Inflammatory macrophage treated with lipopolysaccharide for 4 hours (primary cell): ENCODE results near the gene ZNF618.

Experiments used
- DNase-seq: peaks from one replicate; pipeline ENCODE4 v3.0.0-alpha.2; 2020

Gene ZNF618

GRCh38 chr9:113912816-113913215, 36.7 kb downstream of the ZNF618 start:
- DNase-seq = no peak

GRCh38 chr9:113913426-113914195, 37.5 kb downstream of the ZNF618 start:
- no peak for DNase-seq

- no peak for DNase-seq
Measured at GRCh38 chr9:113914517-113914916, 38.4 kb downstream of the ZNF618 start.

- no peak for DNase-seq
Measured at GRCh38 chr9:113915817-113916434, 39.8 kb downstream of the ZNF618 start.

- DNase-seq = no peak
Measured at GRCh38 chr9:113916931-113917330, 40.8 kb downstream of the ZNF618 start.

GRCh38 chr9:113918697-113919350, 42.7 kb downstream of the ZNF618 start:
- DNase-seq = no peak

GRCh38 chr9:113919382-113919781, 43.3 kb downstream of the ZNF618 start:
- DNase-seq = no peak

- DNase-seq = no peak
Measured at GRCh38 chr9:113919871-113920270, 43.8 kb downstream of the ZNF618 start.

GRCh38 chr9:113920872-113921271, 44.8 kb downstream of the ZNF618 start:
- DNase-seq = no peak

GRCh38 chr9:113921396-113921925, 45.4 kb downstream of the ZNF618 start:
- DNase-seq = peak; percentile 35

- DNase-seq = peak; percentile 41
Measured at GRCh38 chr9:113922160-113922559, 46.1 kb downstream of the ZNF618 start.

GRCh38 chr9:113926211-113926610, 50.1 kb downstream of the ZNF618 start:
- DNase-seq = no peak

- DNase-seq = no peak
Measured at GRCh38 chr9:113927277-113927676, 51.2 kb downstream of the ZNF618 start.

- DNase-seq = no peak
Measured at GRCh38 chr9:113928269-113928668, 52.2 kb downstream of the ZNF618 start.

GRCh38 chr9:113929634-113930389, 53.7 kb downstream of the ZNF618 start:
- peak; percentile 69 for DNase-seq

GRCh38 chr9:113930390-113930783, 54.3 kb downstream of the ZNF618 start:
- DNase-seq = no peak

- no peak for DNase-seq
Measured at GRCh38 chr9:113931140-113931539, 55.0 kb downstream of the ZNF618 start.

GRCh38 chr9:113931777-113932176, 55.7 kb downstream of the ZNF618 start:
- no peak for DNase-seq

- no peak for DNase-seq
Measured at GRCh38 chr9:113932906-113933584, 56.9 kb downstream of the ZNF618 start.

GRCh38 chr9:113933671-113934070, 57.6 kb downstream of the ZNF618 start:
- no peak for DNase-seq

- DNase-seq = no peak
Measured at GRCh38 chr9:113934167-113934828, 58.2 kb downstream of the ZNF618 start.
